Activated naive CD8-positive, alpha-beta T cell treated with anti-CD3 and anti-CD28 coated beads for 36 hours (primary cell): ENCODE data around the gene MND1. TPM values are rescaled to one million over a fixed set of nuclear protein-coding genes. Genes with fewer than 3 reads are reported as not detected.
A peak's percentile ranks its signal among the peaks of the same experiment; 100 is the strongest.

ENCODE experiments used
- DNase-seq: peaks from one replicate; pipeline ENCODE4 v3.0.0; 2021
- H3K27ac Mint-ChIP-seq: one replicate; pipeline ENCODE4 v1.8.0; 2022; ENCODE audit warnings: mild to moderate bottlenecking, moderate library complexity, mixed read lengths
- H3K27me3 Mint-ChIP-seq: one replicate; pipeline ENCODE4 v1.8.0; 2022; ENCODE audit warnings: mild to moderate bottlenecking, mixed read lengths
- H3K36me3 Mint-ChIP-seq: one replicate; pipeline ENCODE4 v1.8.0; 2021; ENCODE audit warnings: mild to moderate bottlenecking, mixed read lengths
- H3K4me1 Mint-ChIP-seq: one replicate; pipeline ENCODE4 v1.8.0; 2021; ENCODE audit warnings: mixed read lengths
- H3K4me3 Mint-ChIP-seq: one replicate; pipeline ENCODE4 v1.8.0; 2022; ENCODE audit warnings: mild to moderate bottlenecking, moderate library complexity, mixed read lengths
- H3K9me3 Mint-ChIP-seq: one replicate; pipeline ENCODE4 v1.8.0; 2022; ENCODE audit warnings: mixed read lengths
- total RNA-seq, 2 experiments: library from RNA; stranded (reverse); gene quantifications; one replicate each; pipeline ENCODE4 v1.2.3, GENCODE V29; 2021

MND1 gene
- total RNA-seq, 2 experiments from 2014 or later, result 42.8 to 45.3 TPM

GRCh38 chr4:153369021-153369420, 24.5 kb downstream of the MND1 start:
- peaks cover 7% of the 10 kb centered on the region for H3K4me1 Mint-ChIP-seq
- no peak for DNase-seq
- H3K27me3 Mint-ChIP-seq, result no peaks in the 10 kb centered on the region
- peaks cover 9% of the 10 kb centered on the region for H3K9me3 Mint-ChIP-seq
- H3K4me3 Mint-ChIP-seq, result no peak overlapping the region
- no peak overlapping the region for H3K27ac Mint-ChIP-seq
- peaks cover 88% of the 10 kb centered on the region for H3K36me3 Mint-ChIP-seq

GRCh38 chr4:153371701-153372234, 27.3 kb downstream of the MND1 start:
- no peak for DNase-seq
- Mint-ChIP-seq H3K27me3 (no peaks in the 10 kb centered on the region), H3K36me3 (peaks cover 68% of the 10 kb centered on the region), H3K9me3 (peaks cover 9% of the 10 kb centered on the region), H3K4me1 (peaks cover 5% of the 10 kb centered on the region), H3K4me3 (no peak overlapping the region), H3K27ac (no peak overlapping the region)

GRCh38 chr4:153372967-153373562, 28.6 kb downstream of the MND1 start:
- no peak for DNase-seq
- H3K27me3 Mint-ChIP-seq, result no peaks in the 10 kb centered on the region

GRCh38 chr4:153374442-153374841, 30.0 kb downstream of the MND1 start:
- Mint-ChIP-seq H3K4me1 (peaks cover 5% of the 10 kb centered on the region), H3K4me3 (no peak overlapping the region)

More at GRCh38 chr4:153372967-153373562, 28.6 kb downstream of the MND1 start:
- Mint-ChIP-seq H3K9me3 (peaks cover 9% of the 10 kb centered on the region), H3K36me3 (peaks cover 55% of the 10 kb centered on the region), H3K4me1 (no peaks in the 10 kb centered on the region), H3K4me3 (no peak overlapping the region), H3K27ac (no peak overlapping the region)

GRCh38 chr4:153375303-153375702, 30.8 kb downstream of the MND1 start:
- Mint-ChIP-seq H3K36me3 (peaks cover 44% of the 10 kb centered on the region), H3K4me1 (peaks cover 5% of the 10 kb centered on the region)

More at GRCh38 chr4:153374442-153374841, 30.0 kb downstream of the MND1 start:
- Mint-ChIP-seq H3K27ac (no peak overlapping the region), H3K27me3 (no peaks in the 10 kb centered on the region), H3K36me3 (peaks cover 49% of the 10 kb centered on the region), H3K9me3 (peaks cover 9% of the 10 kb centered on the region)
- no peak for DNase-seq

GRCh38 chr4:153383131-153383530, 38.6 kb downstream of the MND1 start:
- Mint-ChIP-seq H3K4me1 (peaks cover 10% of the 10 kb centered on the region), H3K9me3 (no peaks in the 10 kb centered on the region), H3K27ac (no peak overlapping the region), H3K4me3 (no peak overlapping the region), H3K27me3 (no peaks in the 10 kb centered on the region), H3K36me3 (peaks cover 19% of the 10 kb centered on the region)
- no peak for DNase-seq

More at GRCh38 chr4:153375303-153375702, 30.8 kb downstream of the MND1 start:
- Mint-ChIP-seq H3K9me3 (peaks cover 9% of the 10 kb centered on the region), H3K27ac (no peak overlapping the region), H3K27me3 (no peaks in the 10 kb centered on the region), H3K4me3 (no peak overlapping the region)
- DNase-seq, result no peak

- H3K9me3 Mint-ChIP-seq, result no peaks in the 10 kb centered on the region
- H3K27ac Mint-ChIP-seq, result no peak overlapping the region
- peaks cover 5% of the 10 kb centered on the region for H3K4me1 Mint-ChIP-seq
- no peak for DNase-seq
- peaks cover 13% of the 10 kb centered on the region for H3K36me3 Mint-ChIP-seq
- no peak overlapping the region for H3K4me3 Mint-ChIP-seq
- no peaks in the 10 kb centered on the region for H3K27me3 Mint-ChIP-seq
These were observed 39.7 kb downstream of the MND1 start for GRCh38 chr4:153384160-153384559.

GRCh38 chr4:153385784-153386183, 41.3 kb downstream of the MND1 start:
- peaks cover 9% of the 10 kb centered on the region for H3K36me3 Mint-ChIP-seq
- no peak overlapping the region for H3K27ac Mint-ChIP-seq
- H3K9me3 Mint-ChIP-seq, result no peaks in the 10 kb centered on the region
- DNase-seq, result no peak
- H3K4me1 Mint-ChIP-seq, result peaks cover 5% of the 10 kb centered on the region
- H3K4me3 Mint-ChIP-seq, result no peak overlapping the region
- no peaks in the 10 kb centered on the region for H3K27me3 Mint-ChIP-seq

GRCh38 chr4:153387981-153388380, 43.5 kb downstream of the MND1 start:
- Mint-ChIP-seq H3K27ac (no peak overlapping the region), H3K36me3 (peaks cover 17% of the 10 kb centered on the region), H3K4me1 (peaks cover 4% of the 10 kb centered on the region), H3K4me3 (no peak overlapping the region), H3K27me3 (no peaks in the 10 kb centered on the region), H3K9me3 (no peaks in the 10 kb centered on the region)
- DNase-seq, result no peak

GRCh38 chr4:153393397-153393796, 48.9 kb downstream of the MND1 start:
- DNase-seq, result no peak
- Mint-ChIP-seq H3K27me3 (no peaks in the 10 kb centered on the region), H3K27ac (no peak overlapping the region), H3K36me3 (peaks cover 15% of the 10 kb centered on the region), H3K4me1 (peaks cover 5% of the 10 kb centered on the region), H3K4me3 (no peak overlapping the region), H3K9me3 (no peaks in the 10 kb centered on the region)

GRCh38 chr4:153394945-153395344, 50.5 kb downstream of the MND1 start:
- Mint-ChIP-seq H3K9me3 (no peaks in the 10 kb centered on the region), H3K4me3 (no peak overlapping the region)

GRCh38 chr4:153398713-153399112, 54.2 kb downstream of the MND1 start:
- no peak overlapping the region for H3K27ac Mint-ChIP-seq
- H3K4me3 Mint-ChIP-seq, result no peak overlapping the region
- peaks cover 14% of the 10 kb centered on the region for H3K4me1 Mint-ChIP-seq
- no peak for DNase-seq
- H3K27me3 Mint-ChIP-seq, result no peaks in the 10 kb centered on the region
- H3K9me3 Mint-ChIP-seq, result no peaks in the 10 kb centered on the region
- H3K36me3 Mint-ChIP-seq, result peaks cover 15% of the 10 kb centered on the region

More at GRCh38 chr4:153394945-153395344, 50.5 kb downstream of the MND1 start:
- Mint-ChIP-seq H3K27ac (no peak overlapping the region), H3K27me3 (no peaks in the 10 kb centered on the region), H3K4me1 (peaks cover 14% of the 10 kb centered on the region), H3K36me3 (peaks cover 15% of the 10 kb centered on the region)
- no peak for DNase-seq

GRCh38 chr4:153399358-153399757, 54.9 kb downstream of the MND1 start:
- Mint-ChIP-seq H3K27ac (peak overlapping the region; percentile 55), H3K9me3 (no peaks in the 10 kb centered on the region), H3K4me3 (no peak overlapping the region), H3K27me3 (no peaks in the 10 kb centered on the region), H3K36me3 (peaks cover 16% of the 10 kb centered on the region), H3K4me1 (peaks cover 14% of the 10 kb centered on the region)
- no peak for DNase-seq

- H3K9me3 Mint-ChIP-seq, result peaks cover 2% of the 10 kb centered on the region
These were observed 57.0 kb downstream of the MND1 start for GRCh38 chr4:153401501-153401900.

GRCh38 chr4:153402366-153402765, 57.9 kb downstream of the MND1 start:
- H3K4me3 Mint-ChIP-seq, result no peak overlapping the region
- H3K36me3 Mint-ChIP-seq, result peaks cover 34% of the 10 kb centered on the region
- no peak overlapping the region for H3K27ac Mint-ChIP-seq
- peaks cover 14% of the 10 kb centered on the region for H3K4me1 Mint-ChIP-seq
- DNase-seq, result no peak
- H3K9me3 Mint-ChIP-seq, result peaks cover 2% of the 10 kb centered on the region
- H3K27me3 Mint-ChIP-seq, result no peaks in the 10 kb centered on the region

More at GRCh38 chr4:153401501-153401900, 57.0 kb downstream of the MND1 start:
- H3K27ac Mint-ChIP-seq, result no peak overlapping the region
- H3K4me1 Mint-ChIP-seq, result peaks cover 14% of the 10 kb centered on the region
- H3K36me3 Mint-ChIP-seq, result peaks cover 29% of the 10 kb centered on the region
- H3K4me3 Mint-ChIP-seq, result no peak overlapping the region
- DNase-seq, result no peak
- no peaks in the 10 kb centered on the region for H3K27me3 Mint-ChIP-seq

- Mint-ChIP-seq H3K36me3 (peaks cover 30% of the 10 kb centered on the region), H3K4me1 (peaks cover 6% of the 10 kb centered on the region), H3K27me3 (no peaks in the 10 kb centered on the region), H3K4me3 (no peak overlapping the region), H3K27ac (no peak overlapping the region), H3K9me3 (peaks cover 2% of the 10 kb centered on the region)
- no peak for DNase-seq
These were observed 59.2 kb downstream of the MND1 start for GRCh38 chr4:153403726-153404125.
